Keratinocyte (primary cell): Measurements from ENCODE around the gene LRRN2. TPM values are rescaled to one million over a fixed set of nuclear protein-coding genes. Genes with fewer than 3 reads are reported as not detected.

Experiments
- DNase-seq: peaks from one replicate; pipeline ENCODE4 v3.0.0-alpha.2; 2011; ENCODE audit warnings: low read depth, missing footprints, low spot score
- FAIRE-seq: peaks from 2 replicates; lab custom pipeline; 2011; peaks lifted over from hg19 to GRCh38; lab: Jason Lieb, UNC
- H2AFZ ChIP-seq: 2 replicates; pipeline ENCODE4 v1.6.0; 2012; ENCODE audit warnings: low read length, control low read depth, inconsistent platforms; ENCODE audit not compliant: control insufficient read depth
- H3K27ac ChIP-seq: 2 replicates; pipeline ENCODE4 v1.5.1; 2011; ENCODE audit warnings: low read length; ENCODE audit not compliant: control insufficient read depth, insufficient read depth
- H3K27me3 ChIP-seq: 3 replicates; pipeline ENCODE4 v1.6.0; 2011; ENCODE audit warnings: low read length; ENCODE audit not compliant: control insufficient read depth, insufficient read depth; ENCODE audit errors: extremely low read depth
- H3K36me3 ChIP-seq, 2 experiments: 2 replicates in 1 of 2; 3 replicates in 1 of 2; pipeline ENCODE4 v1.5.1; 2011; ENCODE audit warnings: low read length in 2 of 2, mild to moderate bottlenecking in 1 of 2; ENCODE audit not compliant: control insufficient read depth in 2 of 2, insufficient read depth in 2 of 2; ENCODE audit errors: extremely low read depth in 1 of 2
- H3K4me1 ChIP-seq: 3 replicates; pipeline ENCODE4 v1.5.1; 2011; ENCODE audit warnings: low read length; ENCODE audit not compliant: control insufficient read depth, insufficient read depth; ENCODE audit errors: extremely low read depth
- H3K4me2 ChIP-seq: 3 replicates; pipeline ENCODE4 v1.6.0; 2011; ENCODE audit warnings: low read depth, low read length; ENCODE audit not compliant: control insufficient read depth, insufficient read depth; ENCODE audit errors: extremely low read depth
- H3K4me3 ChIP-seq, 3 experiments: fragments of 200-600 bp in 1 of 3; sonication (generic) in 1 of 3; 2 replicates in 2 of 3; 3 replicates in 1 of 3; pipeline ENCODE4 v1.5.1; 2011 to 2016; ENCODE audit warnings: low read length in 3 of 3, mild to moderate bottlenecking in 3 of 3, control low read depth in 2 of 3, inconsistent platforms in 1 of 3, low read depth in 1 of 3, mixed read lengths in 1 of 3, mixed run types in 1 of 3, moderate library complexity in 1 of 3; ENCODE audit not compliant: control insufficient read depth in 2 of 3, insufficient read depth in 2 of 3; ENCODE audit errors: extremely low read depth in 1 of 3
- H3K79me2 ChIP-seq: 2 replicates; pipeline ENCODE4 v1.6.0; 2012; ENCODE audit warnings: low read length; ENCODE audit not compliant: control insufficient read depth, insufficient read depth
- H3K9ac ChIP-seq: 3 replicates; pipeline ENCODE4 v1.6.0; 2011; ENCODE audit warnings: low read length; ENCODE audit not compliant: control insufficient read depth, insufficient read depth; ENCODE audit errors: extremely low read depth
- H3K9me1 ChIP-seq: 3 replicates; pipeline ENCODE4 v1.6.0; 2011; ENCODE audit warnings: low read length; ENCODE audit not compliant: control insufficient read depth, insufficient read depth; ENCODE audit errors: extremely low read depth
- H3K9me3 ChIP-seq: 2 replicates; pipeline ENCODE4 v1.5.1; 2012; ENCODE audit warnings: low read depth, low read length; ENCODE audit not compliant: control insufficient read depth
- H4K20me1 ChIP-seq: 3 replicates; pipeline ENCODE4 v1.6.0; 2011; ENCODE audit warnings: low read length; ENCODE audit not compliant: control insufficient read depth, insufficient read depth; ENCODE audit errors: extremely low read depth
- EZH2 ChIP-seq: IDR thresholded peaks from one replicate; pipeline ENCODE4 v1.6.1; 2012; ENCODE audit warnings: inconsistent platforms, mild to moderate bottlenecking, low read length, moderate library complexity
- dilution Hi-C: fragments of 300-500 bp; cut with MboI; formaldehyde crosslinking; loops from one replicate; pipeline ENCODE4 v1.7.0; 2020; ENCODE audit warnings: low sequenced_read_pairs; ENCODE audit not compliant: extremely low pct_ligation_motif_present
- polyA plus RNA-seq, 5 experiments: library from polyadenylated mRNA; depleted of rRNA in 3 of 5; stranded (reverse) in 3 of 5; stranded (forward) in 1 of 5; unstranded in 1 of 5; fragments of >200 nt; gene quantifications; 1 replicate in 1 of 5; 2 replicates in 3 of 5; 3 replicates in 1 of 5; pipeline versions ENCODE4 v1.2.1 to v1.2.3, GENCODE V29; 2011 to 2012; ENCODE audit warnings: missing spikeins in 2 of 5, low read depth in 1 of 5, low replicate concordance in 1 of 5
- TF ChIP-seq, protein P1 (sequence below), 3 experiments: IDR thresholded peaks in 1 of 3; conservative IDR thresholded peaks in 1 of 3; optimal IDR thresholded peaks in 1 of 3; 2 replicates in 2 of 3; 3 replicates in 1 of 3; pipeline versions ENCODE3 to v1.5.1; 2011; ENCODE audit warnings: low read length in 3 of 3, mild to moderate bottlenecking in 3 of 3, moderate library complexity in 2 of 3, control low read depth in 1 of 3, inconsistent platforms in 1 of 3; ENCODE audit not compliant: insufficient read depth in 2 of 3; ENCODE audit errors: extremely low read depth in 1 of 3

The LRRN2 gene
- polyA plus RNA-seq, 1 donor (not counting 4 experiments of a cell fraction or from before 2014, with no cell fraction given) = not detected

DNA sequence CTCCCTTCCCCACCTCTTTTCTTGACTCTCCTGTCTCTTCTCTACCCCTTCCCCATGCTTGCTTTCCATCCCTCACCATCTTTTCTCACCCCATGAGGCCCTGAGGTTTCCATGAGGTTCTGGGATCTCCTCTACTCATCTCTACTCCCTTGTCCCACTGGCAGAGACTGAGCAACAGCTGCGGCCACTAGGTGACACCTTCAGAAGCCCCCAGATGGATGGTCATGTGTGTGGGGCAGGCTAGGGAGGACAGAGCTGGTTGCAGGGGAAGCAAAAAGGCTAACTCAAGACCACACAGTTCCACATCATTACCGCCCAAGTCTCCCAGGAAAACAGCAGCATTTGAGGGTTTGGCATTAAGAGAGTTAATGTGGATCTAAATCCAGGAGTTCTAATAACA, 45.0 kb downstream of the LRRN2 start:
- H3K27me3 ChIP-seq = peaks cover 13% of the 10 kb centered on the region
- H3K36me3 ChIP-seq = no peaks in the 10 kb centered on the region
- no peaks in the 10 kb centered on the region for H3K4me1 ChIP-seq
- H3K27ac ChIP-seq = no peak overlapping the region
- no peaks in the 10 kb centered on the region for H3K79me2 ChIP-seq
- FAIRE-seq (no peak), DNase-seq (no peak)
- no peaks in the 10 kb centered on the region for H3K9me1 ChIP-seq
- dilution Hi-C loops = no loop called here
- H2AFZ ChIP-seq = no peak overlapping the region
- H3K9ac ChIP-seq = no peak overlapping the region
- no peak for TF ChIP-seq EZH2
- TF ChIP-seq, protein P1, sequence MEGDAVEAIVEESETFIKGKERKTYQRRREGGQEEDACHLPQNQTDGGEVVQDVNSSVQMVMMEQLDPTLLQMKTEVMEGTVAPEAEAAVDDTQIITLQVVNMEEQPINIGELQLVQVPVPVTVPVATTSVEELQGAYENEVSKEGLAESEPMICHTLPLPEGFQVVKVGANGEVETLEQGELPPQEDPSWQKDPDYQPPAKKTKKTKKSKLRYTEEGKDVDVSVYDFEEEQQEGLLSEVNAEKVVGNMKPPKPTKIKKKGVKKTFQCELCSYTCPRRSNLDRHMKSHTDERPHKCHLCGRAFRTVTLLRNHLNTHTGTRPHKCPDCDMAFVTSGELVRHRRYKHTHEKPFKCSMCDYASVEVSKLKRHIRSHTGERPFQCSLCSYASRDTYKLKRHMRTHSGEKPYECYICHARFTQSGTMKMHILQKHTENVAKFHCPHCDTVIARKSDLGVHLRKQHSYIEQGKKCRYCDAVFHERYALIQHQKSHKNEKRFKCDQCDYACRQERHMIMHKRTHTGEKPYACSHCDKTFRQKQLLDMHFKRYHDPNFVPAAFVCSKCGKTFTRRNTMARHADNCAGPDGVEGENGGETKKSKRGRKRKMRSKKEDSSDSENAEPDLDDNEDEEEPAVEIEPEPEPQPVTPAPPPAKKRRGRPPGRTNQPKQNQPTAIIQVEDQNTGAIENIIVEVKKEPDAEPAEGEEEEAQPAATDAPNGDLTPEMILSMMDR (optimal IDR thresholded peaks at IDR 0.05 in 1 of 3, IDR thresholded peaks at IDR 0.05 in 1 of 3, conservative IDR thresholded peaks at IDR 0.05 in 1 of 3; ENCODE audit: extremely low read depth in 1 of 3, insufficient read depth in 2 of 3, low read length in 3 of 3) = no peak
- H4K20me1 ChIP-seq = no peaks in the 10 kb centered on the region
- H3K9me3 ChIP-seq = no peaks in the 10 kb centered on the region
- H3K4me2 ChIP-seq = no peak overlapping the region
- H3K4me3 ChIP-seq = no peak overlapping the region

DNA sequence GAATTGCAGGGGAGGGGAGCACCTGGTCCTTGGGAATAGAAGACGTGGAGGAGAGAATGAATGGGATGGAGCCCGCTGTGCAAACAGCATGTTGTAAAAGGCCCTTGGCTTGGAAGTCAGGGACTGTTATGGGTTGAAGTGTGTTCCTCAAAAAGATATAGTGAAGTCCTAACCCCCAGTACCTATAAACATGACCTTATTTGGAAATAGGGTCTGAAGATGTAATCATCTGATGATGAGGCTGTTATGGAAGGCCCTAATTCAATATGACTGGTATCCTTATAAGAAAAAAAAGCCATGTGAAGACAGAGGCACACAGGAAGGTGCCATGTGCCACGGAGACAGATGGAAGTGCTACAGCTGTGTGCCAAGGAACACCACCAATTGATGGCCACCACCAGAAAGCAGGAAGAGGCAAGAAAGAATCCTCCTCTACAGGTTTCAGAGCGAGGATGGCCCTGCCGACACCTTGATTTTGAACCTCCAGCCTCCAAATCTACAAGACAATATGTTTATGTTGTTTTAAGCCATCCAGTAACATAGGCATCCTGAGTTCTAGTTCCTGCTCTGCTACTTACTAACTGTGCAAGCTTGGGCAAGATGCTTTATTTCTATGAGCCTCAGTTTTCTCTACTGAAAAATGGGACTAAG, 51.2 kb downstream of the LRRN2 start:
- H3K79me2 ChIP-seq = no peaks in the 10 kb centered on the region
- DNase-seq (no peak), FAIRE-seq (no peak)
- H4K20me1 ChIP-seq = no peaks in the 10 kb centered on the region
- H3K27me3 ChIP-seq = no peaks in the 10 kb centered on the region
- no peaks in the 10 kb centered on the region for H3K9me1 ChIP-seq
- H3K4me1 ChIP-seq = no peaks in the 10 kb centered on the region
- no peak overlapping the region for H3K4me3 ChIP-seq
- TF ChIP-seq EZH2 = no peak
- TF ChIP-seq, protein P1 (optimal IDR thresholded peaks at IDR 0.05 in 1 of 3, IDR thresholded peaks at IDR 0.05 in 1 of 3, conservative IDR thresholded peaks at IDR 0.05 in 1 of 3; ENCODE audit: extremely low read depth in 1 of 3, insufficient read depth in 2 of 3, low read length in 3 of 3) = no peak
- no peak overlapping the region for H3K4me2 ChIP-seq
- dilution Hi-C loops = no loop called here
- H3K9me3 ChIP-seq = no peaks in the 10 kb centered on the region
- no peak overlapping the region for H2AFZ ChIP-seq
- no peak overlapping the region for H3K9ac ChIP-seq
- H3K27ac ChIP-seq = no peak overlapping the region
- no peaks in the 10 kb centered on the region for H3K36me3 ChIP-seq
